ENCODE measurements around the gene EXOC6B. TPM values are rescaled to one million over a fixed set of nuclear protein-coding genes. Genes with fewer than 3 reads are reported as not detected.

The EXOC6B gene
- total and polyA plus RNA-seq, 10 of the 15 experiments (the other 5 are each of a cell fraction or from before 2014, with no cell fraction given), result 0.23 to 2.2 (median 1.2) TPM

DNA sequence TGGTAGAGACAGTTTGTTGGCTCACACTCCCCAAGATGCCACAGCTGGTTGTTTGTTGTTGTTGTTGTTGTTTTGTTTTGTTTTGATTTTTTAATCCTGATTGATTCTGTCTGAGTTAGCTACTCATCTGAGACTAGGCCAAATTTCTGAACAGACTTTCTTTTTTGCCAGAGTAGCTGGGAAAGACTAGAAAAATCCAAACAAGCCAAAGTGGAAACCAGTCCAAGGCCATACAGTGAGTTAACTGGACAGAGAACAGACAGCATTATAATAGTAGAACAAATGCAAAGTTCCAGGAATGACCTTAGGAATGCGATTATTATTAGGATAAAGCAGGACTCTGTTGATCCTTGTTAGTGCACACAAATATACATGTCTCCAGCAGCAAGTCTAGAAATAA lies 634.4 kb downstream of the EXOC6B start:
- H4K20me1 ChIP-seq (ENCODE audit: control insufficient read depth, insufficient read depth), result no peaks in the 10 kb centered on the region
- no peak overlapping the region for H2AFZ ChIP-seq (ENCODE audit: control insufficient read depth, low read depth, low read length)
- no TSS peak for BruUV-seq (replicated peaks)
- in situ Hi-C loops (cut with MboI) (no loop called here), intact Hi-C loops (cut with micrococcal nuclease; ENCODE audit: unreplicated experiment) (no loop called here)
- no peak overlapping the region for H3K9ac ChIP-seq (ENCODE audit: control insufficient read depth, insufficient read depth, low read length)
- SMC1A ChIA-PET (ENCODE audit: uncharacterized antibody, unreplicated experiment), result no interaction called here
- H3K4me3 ChIP-seq, result no peak overlapping the region
- no peaks in the 10 kb centered on the region for H3K27me3 ChIP-seq (replicated peaks in 1 of 2; ENCODE audit: control insufficient read depth in 2 of 2, insufficient read depth in 2 of 2, low read length in 1 of 2)
- CTCF ChIA-PET, result no interaction called here
- no peaks in the 10 kb centered on the region; the same call in 2 of the 3 replicates for H3K9me3 ChIP-seq (replicated peaks; ENCODE audit: control insufficient read depth, insufficient read depth, low read length)
- no peaks in the 10 kb centered on the region for H3K79me2 ChIP-seq (ENCODE audit: control insufficient read depth, insufficient read depth, low read length)
- no peak for ATAC-seq
- RAD21 ChIA-PET (ENCODE audit: unreplicated experiment), result no interaction called here
- no peaks in the 10 kb centered on the region for H3K36me3 ChIP-seq (ENCODE audit: control insufficient read depth in 2 of 2, insufficient read depth in 2 of 2, low read length in 1 of 2)
- no peak for DNase-seq (ENCODE audit: low read depth, low spot score)
- POLR2A ChIA-PET, result no interaction called here
- H3K27ac ChIP-seq (ENCODE audit: control insufficient read depth, insufficient read depth), result no peak overlapping the region
- H3K4me1 ChIP-seq (ENCODE audit: control insufficient read depth, insufficient read depth, low read length), result no peaks in the 10 kb centered on the region
- 55% methylated on average over 1 of the region's 1 CpG for WGBS (ENCODE audit: insufficient coverage, insufficient replicate concordance, low lambda C conversion rate, missing lambda C conversion rate)
- H3K4me2 ChIP-seq (ENCODE audit: control insufficient read depth, insufficient read depth), result no peak overlapping the region
- no peak for FAIRE-seq
- TF ChIP-seq CBX5 (IDR thresholded peaks at IDR 0.05; ENCODE audit: low read depth) (no peak), E2F8 (IDR thresholded peaks at IDR 0.05; ENCODE audit: low read depth, partially characterized antibody) (no peak), MYB (IDR thresholded peaks at IDR 0.05; ENCODE audit: borderline replicate concordance, low read depth, low read length) (no peak), FOS (IDR thresholded peaks at IDR 0.05; ENCODE audit: borderline replicate concordance, extremely low read depth, insufficient read length) (no peak), KLF5 (IDR thresholded peaks at IDR 0.05; ENCODE audit: partially characterized antibody) (no peak), ZZZ3 (IDR thresholded peaks at IDR 0.05; ENCODE audit: control insufficient read depth, insufficient read length, low read depth) (no peak), FOXM1 (IDR thresholded peaks at IDR 0.05; ENCODE audit: low read depth, low read length) (no peak), ZNF687 (IDR thresholded peaks at IDR 0.05) (no peak), CBFB (IDR thresholded peaks at IDR 0.05; ENCODE audit: low read depth) (no peak), CHD1 (IDR thresholded peaks at IDR 0.05; ENCODE audit: low read depth, low read length) (no peak)
- TF ChIP-seq, protein P1, sequence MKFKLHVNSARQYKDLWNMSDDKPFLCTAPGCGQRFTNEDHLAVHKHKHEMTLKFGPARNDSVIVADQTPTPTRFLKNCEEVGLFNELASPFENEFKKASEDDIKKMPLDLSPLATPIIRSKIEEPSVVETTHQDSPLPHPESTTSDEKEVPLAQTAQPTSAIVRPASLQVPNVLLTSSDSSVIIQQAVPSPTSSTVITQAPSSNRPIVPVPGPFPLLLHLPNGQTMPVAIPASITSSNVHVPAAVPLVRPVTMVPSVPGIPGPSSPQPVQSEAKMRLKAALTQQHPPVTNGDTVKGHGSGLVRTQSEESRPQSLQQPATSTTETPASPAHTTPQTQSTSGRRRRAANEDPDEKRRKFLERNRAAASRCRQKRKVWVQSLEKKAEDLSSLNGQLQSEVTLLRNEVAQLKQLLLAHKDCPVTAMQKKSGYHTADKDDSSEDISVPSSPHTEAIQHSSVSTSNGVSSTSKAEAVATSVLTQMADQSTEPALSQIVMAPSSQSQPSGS (IDR thresholded peaks at IDR 0.05; ENCODE audit: low read length), result no peak
- TF ChIP-seq, protein P2, sequence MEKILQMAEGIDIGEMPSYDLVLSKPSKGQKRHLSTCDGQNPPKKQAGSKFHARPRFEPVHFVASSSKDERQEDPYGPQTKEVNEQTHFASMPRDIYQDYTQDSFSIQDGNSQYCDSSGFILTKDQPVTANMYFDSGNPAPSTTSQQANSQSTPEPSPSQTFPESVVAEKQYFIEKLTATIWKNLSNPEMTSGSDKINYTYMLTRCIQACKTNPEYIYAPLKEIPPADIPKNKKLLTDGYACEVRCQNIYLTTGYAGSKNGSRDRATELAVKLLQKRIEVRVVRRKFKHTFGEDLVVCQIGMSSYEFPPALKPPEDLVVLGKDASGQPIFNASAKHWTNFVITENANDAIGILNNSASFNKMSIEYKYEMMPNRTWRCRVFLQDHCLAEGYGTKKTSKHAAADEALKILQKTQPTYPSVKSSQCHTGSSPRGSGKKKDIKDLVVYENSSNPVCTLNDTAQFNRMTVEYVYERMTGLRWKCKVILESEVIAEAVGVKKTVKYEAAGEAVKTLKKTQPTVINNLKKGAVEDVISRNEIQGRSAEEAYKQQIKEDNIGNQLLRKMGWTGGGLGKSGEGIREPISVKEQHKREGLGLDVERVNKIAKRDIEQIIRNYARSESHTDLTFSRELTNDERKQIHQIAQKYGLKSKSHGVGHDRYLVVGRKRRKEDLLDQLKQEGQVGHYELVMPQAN (conservative IDR thresholded peaks at IDR 0.05), result no peak
- TF ChIP-seq, protein P3, sequence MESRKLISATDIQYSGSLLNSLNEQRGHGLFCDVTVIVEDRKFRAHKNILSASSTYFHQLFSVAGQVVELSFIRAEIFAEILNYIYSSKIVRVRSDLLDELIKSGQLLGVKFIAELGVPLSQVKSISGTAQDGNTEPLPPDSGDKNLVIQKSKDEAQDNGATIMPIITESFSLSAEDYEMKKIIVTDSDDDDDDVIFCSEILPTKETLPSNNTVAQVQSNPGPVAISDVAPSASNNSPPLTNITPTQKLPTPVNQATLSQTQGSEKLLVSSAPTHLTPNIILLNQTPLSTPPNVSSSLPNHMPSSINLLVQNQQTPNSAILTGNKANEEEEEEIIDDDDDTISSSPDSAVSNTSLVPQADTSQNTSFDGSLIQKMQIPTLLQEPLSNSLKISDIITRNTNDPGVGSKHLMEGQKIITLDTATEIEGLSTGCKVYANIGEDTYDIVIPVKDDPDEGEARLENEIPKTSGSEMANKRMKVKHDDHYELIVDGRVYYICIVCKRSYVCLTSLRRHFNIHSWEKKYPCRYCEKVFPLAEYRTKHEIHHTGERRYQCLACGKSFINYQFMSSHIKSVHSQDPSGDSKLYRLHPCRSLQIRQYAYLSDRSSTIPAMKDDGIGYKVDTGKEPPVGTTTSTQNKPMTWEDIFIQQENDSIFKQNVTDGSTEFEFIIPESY (IDR thresholded peaks at IDR 0.05), result no peak

Data from GM12878 (cell line).